Uterus (tissue), 4 donors: ENCODE data around the gene MYH13. TPM values are rescaled to one million over a fixed set of nuclear protein-coding genes. Genes with fewer than 3 reads are reported as not detected.

ENCODE experiments used
- DNase-seq, 2 donors: peaks; one replicate each; pipeline ENCODE4 v3.0.0-alpha.2; 2019 to 2020
- H3K27ac ChIP-seq, 2 donors: fragments of 200-600 bp; sonication (generic); 1 replicate in 1 of 2; 2 replicates in 1 of 2; pipeline ENCODE4 v1.5.1; 2016 to 2018
- H3K27me3 ChIP-seq, 2 donors: fragments of 200-600 bp; sonication (generic); one replicate each; pipeline ENCODE4 v1.5.1; 2018 to 2019; ENCODE audit warnings: control low read depth in 1 of 2
- H3K36me3 ChIP-seq, 2 donors: fragments of 200-600 bp; sonication (generic); one replicate each; pipeline ENCODE4 v1.5.1; 2019; ENCODE audit warnings: control low read depth in 1 of 2
- H3K4me1 ChIP-seq, 2 donors: fragments of 200-600 bp; sonication (generic); one replicate each; pipeline ENCODE4 v1.5.1; 2018 to 2019; ENCODE audit warnings: control low read depth in 1 of 2
- H3K4me3 ChIP-seq, 2 donors: fragments of 200-600 bp; sonication (generic); 1 replicate in 1 of 2; 2 replicates in 1 of 2; pipeline ENCODE4 v1.5.1; 2018 to 2019; ENCODE audit warnings: mild to moderate bottlenecking in 1 of 2
- H3K9me3 ChIP-seq, 2 donors: fragments of 200-600 bp; sonication (generic); one replicate each; pipeline ENCODE4 v1.5.1; 2019; ENCODE audit warnings: control low read depth in 1 of 2
- POLR2A ChIP-seq, 2 donors: fragments of 450-650 bp; IDR thresholded peaks; one replicate each; pipeline ENCODE4 v1.6.1; 2016; ENCODE audit warnings: antibody characterized with exemption in 2 of 2, mild to moderate bottlenecking in 1 of 2, moderate library complexity in 1 of 2
- intact Hi-C: fragments of 100-400 bp; cut with DNase I; formaldehyde crosslinking; loops from one replicate; pipeline ENCODE4 v1.15.1; 2023; ENCODE audit warnings: low total_unique reads
- total RNA-seq, 4 donors: library from RNA; depleted of rRNA in 3 of 4; stranded (reverse); fragments of >200 nt in 3 of 4; gene quantifications; one replicate each; pipeline versions ENCODE4 v1.1.0 to v1.2.4, GENCODE V29; 2014 to 2023
- TF ChIP-seq, protein P1 (sequence below), 4 experiments: fragments of 200-600 bp in 2 of 4; fragments of 450-650 bp in 2 of 4; sonication (generic) in 2 of 4; IDR thresholded peaks; one replicate each; pipeline ENCODE4 v1.5.1; 2016 to 2019; ENCODE audit warnings: antibody characterized with exemption in 4 of 4, mild to moderate bottlenecking in 2 of 4, moderate library complexity in 1 of 4
- donor health status: DM: yes; HTN: yes; CAD: no.

The MYH13 gene
- total RNA-seq, 4 donors from 2014 or later = not detected

DNA sequence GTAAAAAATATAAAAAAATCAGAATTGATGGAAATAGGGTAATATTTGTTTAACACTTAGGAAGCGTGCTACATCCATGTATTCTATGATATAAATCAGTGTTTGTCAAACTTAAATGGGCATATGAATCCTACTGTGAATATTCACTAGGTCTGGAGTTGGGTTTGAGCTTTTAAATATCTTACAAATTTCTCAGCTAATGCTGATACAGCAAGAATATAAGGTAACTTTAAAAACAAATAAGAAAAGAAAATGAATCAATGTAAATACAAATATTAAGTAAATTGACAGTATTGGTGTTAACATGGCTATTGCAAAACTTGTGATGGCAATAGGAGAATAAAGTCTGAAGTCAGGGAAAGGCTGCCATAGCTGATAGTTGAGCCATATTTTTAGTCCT is 3.6 kb downstream of the MYH13 start:
- Histone ChIP-seq H3K27ac (no peak overlapping the region), H3K9me3 (no peaks in the 10 kb centered on the region), H3K4me3 (no peak overlapping the region), H3K4me1 (no peaks in the 10 kb centered on the region), H3K36me3 (no peaks in the 10 kb centered on the region), H3K27me3 (no peaks in the 10 kb centered on the region)
- TF ChIP-seq, protein P1, sequence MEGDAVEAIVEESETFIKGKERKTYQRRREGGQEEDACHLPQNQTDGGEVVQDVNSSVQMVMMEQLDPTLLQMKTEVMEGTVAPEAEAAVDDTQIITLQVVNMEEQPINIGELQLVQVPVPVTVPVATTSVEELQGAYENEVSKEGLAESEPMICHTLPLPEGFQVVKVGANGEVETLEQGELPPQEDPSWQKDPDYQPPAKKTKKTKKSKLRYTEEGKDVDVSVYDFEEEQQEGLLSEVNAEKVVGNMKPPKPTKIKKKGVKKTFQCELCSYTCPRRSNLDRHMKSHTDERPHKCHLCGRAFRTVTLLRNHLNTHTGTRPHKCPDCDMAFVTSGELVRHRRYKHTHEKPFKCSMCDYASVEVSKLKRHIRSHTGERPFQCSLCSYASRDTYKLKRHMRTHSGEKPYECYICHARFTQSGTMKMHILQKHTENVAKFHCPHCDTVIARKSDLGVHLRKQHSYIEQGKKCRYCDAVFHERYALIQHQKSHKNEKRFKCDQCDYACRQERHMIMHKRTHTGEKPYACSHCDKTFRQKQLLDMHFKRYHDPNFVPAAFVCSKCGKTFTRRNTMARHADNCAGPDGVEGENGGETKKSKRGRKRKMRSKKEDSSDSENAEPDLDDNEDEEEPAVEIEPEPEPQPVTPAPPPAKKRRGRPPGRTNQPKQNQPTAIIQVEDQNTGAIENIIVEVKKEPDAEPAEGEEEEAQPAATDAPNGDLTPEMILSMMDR (IDR thresholded peaks at IDR 0.05) = no peak
- TF ChIP-seq POLR2A (IDR thresholded peaks at IDR 0.05) = no peak
- intact Hi-C loops = no loop called here
- no peak for DNase-seq

DNA sequence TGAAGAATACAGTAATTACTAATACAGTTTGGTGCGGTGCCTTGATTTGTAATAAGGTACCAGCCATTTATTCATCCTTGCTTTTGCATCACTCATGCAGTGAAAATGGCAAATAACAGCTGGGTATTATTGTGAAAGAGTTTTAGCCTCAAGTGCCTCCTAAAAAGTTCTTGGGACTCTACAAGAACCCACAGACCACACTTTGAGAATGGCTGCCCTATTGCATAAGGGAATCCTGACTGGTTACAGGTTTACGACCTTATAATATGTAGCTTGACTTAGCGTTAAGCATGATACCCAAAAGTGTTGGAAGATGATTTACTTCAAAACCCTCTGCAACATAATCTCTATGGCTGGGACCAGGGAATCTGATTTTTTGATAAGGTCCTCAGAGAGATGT is 4.2 kb downstream of the MYH13 start:
- no peak overlapping the region for H3K27ac ChIP-seq
- no peaks in the 10 kb centered on the region for H3K36me3 ChIP-seq
- H3K9me3 ChIP-seq = no peaks in the 10 kb centered on the region
- intact Hi-C loops = no loop called here
- no peaks in the 10 kb centered on the region for H3K27me3 ChIP-seq
- no peak overlapping the region for H3K4me3 ChIP-seq
- no peak for DNase-seq
- no peak for TF ChIP-seq POLR2A (IDR thresholded peaks at IDR 0.05)
- TF ChIP-seq, protein P1 (IDR thresholded peaks at IDR 0.05) = no peak
- H3K4me1 ChIP-seq = no peaks in the 10 kb centered on the region

DNA sequence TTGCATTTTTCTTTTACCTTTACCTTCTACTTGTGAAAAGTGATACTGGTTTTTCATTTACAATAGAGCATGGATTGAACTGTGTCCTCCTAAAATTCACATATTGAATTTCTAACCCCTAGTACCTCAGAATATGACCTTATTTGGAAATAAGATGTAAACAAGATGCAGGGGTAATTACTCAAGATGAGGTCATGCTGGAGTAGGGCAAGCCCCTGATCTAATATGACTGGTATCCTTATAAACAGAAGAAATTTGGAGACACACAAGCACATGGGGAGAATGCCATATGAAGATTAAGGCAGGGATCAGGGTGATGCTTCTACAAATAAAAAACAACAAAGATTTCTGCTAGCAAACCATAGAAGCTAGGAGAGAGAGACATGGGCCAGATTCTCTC is 12.2 kb downstream of the MYH13 start:
- H3K27ac ChIP-seq = no peak overlapping the region
- H3K4me3 ChIP-seq = no peak overlapping the region
- H3K4me1 ChIP-seq = no peaks in the 10 kb centered on the region
- H3K9me3 ChIP-seq = no peaks in the 10 kb centered on the region
- no peaks in the 10 kb centered on the region for H3K36me3 ChIP-seq
- no peak for DNase-seq
- no peaks in the 10 kb centered on the region for H3K27me3 ChIP-seq
- TF ChIP-seq, protein P1 (IDR thresholded peaks at IDR 0.05) = no peak
- TF ChIP-seq POLR2A (IDR thresholded peaks at IDR 0.05) = no peak
- intact Hi-C loops = no loop called here

DNA sequence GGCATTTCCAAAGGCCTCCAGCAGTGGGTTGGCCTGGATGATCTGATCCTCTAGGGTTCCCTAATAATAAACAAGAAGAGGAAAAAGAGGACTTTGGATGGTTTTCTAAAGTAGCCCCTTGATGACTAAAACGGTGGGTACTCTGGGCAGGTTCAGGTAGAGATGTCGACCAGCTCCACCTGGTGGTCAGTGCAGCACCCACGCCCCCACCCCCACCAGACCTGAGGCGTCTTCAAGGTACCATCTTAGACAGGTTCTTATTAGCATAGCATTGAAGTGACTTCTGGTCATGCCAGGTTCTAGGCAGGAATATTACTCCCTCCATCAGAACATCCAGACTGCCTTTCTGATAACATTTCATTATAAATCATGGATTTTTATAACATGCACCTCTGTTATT is 15.0 kb downstream of the MYH13 start:
- TF ChIP-seq, protein P1 (IDR thresholded peaks at IDR 0.05) = peak; percentile 10 to 40 (median 21)
- TF ChIP-seq POLR2A (IDR thresholded peaks at IDR 0.05) = no peak
- no peaks in the 10 kb centered on the region for H3K9me3 ChIP-seq
- peak in 1 of 2 donors; percentile 18 for DNase-seq

DNA sequence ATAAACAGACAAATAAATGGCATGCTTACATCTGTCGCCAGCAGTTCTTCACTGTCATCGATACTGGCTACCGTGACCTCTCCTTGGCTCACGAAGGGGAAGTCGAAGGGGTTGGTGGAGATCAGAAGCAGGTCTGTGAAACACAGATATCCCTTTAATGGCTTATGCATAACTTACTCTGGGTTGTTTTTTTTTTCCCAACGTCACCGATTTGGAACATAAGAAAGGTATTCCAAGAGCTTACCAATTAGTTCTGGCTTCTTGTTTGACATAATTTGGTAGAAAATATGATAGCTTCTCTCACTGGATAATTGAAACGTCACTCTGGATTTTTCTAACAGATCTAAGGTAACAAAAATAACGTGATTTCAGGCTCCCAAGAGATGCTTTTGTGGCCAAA is 18.2 kb downstream of the MYH13 start:
- H3K27me3 ChIP-seq = no peaks in the 10 kb centered on the region
- H3K36me3 ChIP-seq = no peaks in the 10 kb centered on the region
- intact Hi-C loops = no loop called here
- H3K4me1 ChIP-seq = no peaks in the 10 kb centered on the region
- H3K9me3 ChIP-seq = no peaks in the 10 kb centered on the region
- no peak overlapping the region for H3K27ac ChIP-seq
- no peak for DNase-seq
- TF ChIP-seq, protein P1 (IDR thresholded peaks at IDR 0.05) = no peak
- no peak for TF ChIP-seq POLR2A (IDR thresholded peaks at IDR 0.05)
- H3K4me3 ChIP-seq = no peak overlapping the region

More for the DNA sequence above, 15.0 kb downstream of the MYH13 start:
- Histone ChIP-seq H3K27me3 (no peaks in the 10 kb centered on the region), H3K36me3 (no peaks in the 10 kb centered on the region), H3K4me3 (no peak overlapping the region), H3K4me1 (no peaks in the 10 kb centered on the region), H3K27ac (no peak overlapping the region)
- intact Hi-C loops = no loop called here
